BJ (cell line): ENCODE measurements around the gene ZFYVE28. TPM values are rescaled to one million over a fixed set of nuclear protein-coding genes. Genes with fewer than 3 reads are reported as not detected.

Experiments
- CTCF ChIA-PET: fragments of 350-600 bp; formaldehyde crosslinking; extraction: SDS; loops from one replicate; lab custom pipeline; 2021; ENCODE audit warnings: antibody characterized with exemption, inconsistent platforms; lab: Yijun Ruan, JAX
- POLR2A ChIA-PET: fragments of 300-600 bp; sonication (Branson Sonifier 250); formaldehyde crosslinking; extraction: SDS; loops from one replicate; lab custom pipeline; 2021; ENCODE audit warnings: antibody characterized with exemption; lab: Charles Lee
- DNase-seq: peaks from one replicate; pipeline ENCODE4 v3.0.0-alpha.2; 2011; ENCODE audit warnings: low read depth
- H3K27me3 ChIP-seq: 2 replicates; pipeline ENCODE4 v1.6.0; 2011; ENCODE audit warnings: low read length; ENCODE audit not compliant: control insufficient read depth, insufficient read depth
- H3K36me3 ChIP-seq: 2 replicates; pipeline ENCODE4 v1.5.1; 2011; ENCODE audit warnings: low read length; ENCODE audit not compliant: control insufficient read depth, insufficient read depth
- H3K4me3 ChIP-seq: 2 replicates; pipeline ENCODE4 v1.5.1; 2011; ENCODE audit warnings: low read depth, mild to moderate bottlenecking, control low read depth, low read length
- CTCF ChIP-seq: IDR thresholded peaks from 2 replicates; pipeline ENCODE4 v1.5.1; 2011; ENCODE audit warnings: low read depth, mild to moderate bottlenecking, control low read depth, inconsistent platforms, low read length, moderate library complexity; ENCODE audit not compliant: insufficient read depth
- polyA plus RNA-seq: library from polyadenylated mRNA; depleted of rRNA; stranded (reverse); fragments of >200 nt; gene quantifications from 2 replicates; pipeline ENCODE4 v1.2.3, GENCODE V29; 2011

ZFYVE28 gene
- polyA plus RNA-seq, 1 experiment: 4.4 TPM

- CTCF ChIA-PET: no interaction called here
- no peaks in the 10 kb centered on the region for H3K27me3 ChIP-seq
- H3K36me3 ChIP-seq: no peaks in the 10 kb centered on the region
- POLR2A ChIA-PET: no interaction called here
- no peak for DNase-seq
- no peak overlapping the region for H3K4me3 ChIP-seq
- no peak for TF ChIP-seq CTCF
Measured at GRCh38 chr4:2267320-2267811, 151.1 kb downstream of the ZFYVE28 start.

- Histone ChIP-seq H3K4me3 (no peak overlapping the region), H3K27me3 (no peaks in the 10 kb centered on the region), H3K36me3 (no peaks in the 10 kb centered on the region)
- TF ChIP-seq CTCF: no peak
- DNase-seq: no peak
- CTCF ChIA-PET: interaction anchor here (1.1 to 1.5 kb wide), 2 partner anchors 22 to 25 kb away, joined by 3 read pairs; no protein-coding TSS in a partner anchor
- POLR2A ChIA-PET: no interaction called here
Measured at GRCh38 chr4:2266821-2267220, 151.6 kb downstream of the ZFYVE28 start.

GRCh38 chr4:2266181-2266580 is 152.3 kb downstream of the ZFYVE28 start:
- ChIA-PET CTCF (interaction anchor here (1.1 to 1.5 kb wide), 2 partner anchors 22 to 25 kb away, joined by 3 read pairs; no protein-coding TSS in a partner anchor), POLR2A (no interaction called here)
- Histone ChIP-seq H3K27me3 (no peaks in the 10 kb centered on the region), H3K4me3 (no peak overlapping the region), H3K36me3 (no peaks in the 10 kb centered on the region)
- no peak for TF ChIP-seq CTCF
- no peak for DNase-seq

GRCh38 chr4:2265113-2266110 is 153.0 kb downstream of the ZFYVE28 start:
- DNase-seq: no peak
- CTCF ChIA-PET: interaction anchor here (1.1 to 1.5 kb wide), 2 partner anchors 23 to 26 kb away, joined by 3 read pairs; no protein-coding TSS in a partner anchor
- no peak for TF ChIP-seq CTCF
- H3K4me3 ChIP-seq: no peak overlapping the region
- POLR2A ChIA-PET: no interaction called here
- no peaks in the 10 kb centered on the region for H3K27me3 ChIP-seq
- no peaks in the 10 kb centered on the region; the same call in 1 of the 2 replicates for H3K36me3 ChIP-seq

- no peak for TF ChIP-seq CTCF
- Histone ChIP-seq H3K4me3 (no peak overlapping the region), H3K27me3 (no peaks in the 10 kb centered on the region), H3K36me3 (no peaks in the 10 kb centered on the region; the same call in 1 of the 2 replicates)
- ChIA-PET CTCF (no interaction called here), POLR2A (no interaction called here)
- DNase-seq: no peak
Measured at GRCh38 chr4:2264481-2265041, 153.9 kb downstream of the ZFYVE28 start.
